Inflammatory macrophage treated with lipopolysaccharide for 1 hour (primary cell): Measurements from ENCODE around the gene SVIL.

Experiments used
- DNase-seq, 2 donors: peaks; one replicate each; pipeline ENCODE4 v3.0.0-alpha.2; 2020 to 2022

SVIL gene

DNA sequence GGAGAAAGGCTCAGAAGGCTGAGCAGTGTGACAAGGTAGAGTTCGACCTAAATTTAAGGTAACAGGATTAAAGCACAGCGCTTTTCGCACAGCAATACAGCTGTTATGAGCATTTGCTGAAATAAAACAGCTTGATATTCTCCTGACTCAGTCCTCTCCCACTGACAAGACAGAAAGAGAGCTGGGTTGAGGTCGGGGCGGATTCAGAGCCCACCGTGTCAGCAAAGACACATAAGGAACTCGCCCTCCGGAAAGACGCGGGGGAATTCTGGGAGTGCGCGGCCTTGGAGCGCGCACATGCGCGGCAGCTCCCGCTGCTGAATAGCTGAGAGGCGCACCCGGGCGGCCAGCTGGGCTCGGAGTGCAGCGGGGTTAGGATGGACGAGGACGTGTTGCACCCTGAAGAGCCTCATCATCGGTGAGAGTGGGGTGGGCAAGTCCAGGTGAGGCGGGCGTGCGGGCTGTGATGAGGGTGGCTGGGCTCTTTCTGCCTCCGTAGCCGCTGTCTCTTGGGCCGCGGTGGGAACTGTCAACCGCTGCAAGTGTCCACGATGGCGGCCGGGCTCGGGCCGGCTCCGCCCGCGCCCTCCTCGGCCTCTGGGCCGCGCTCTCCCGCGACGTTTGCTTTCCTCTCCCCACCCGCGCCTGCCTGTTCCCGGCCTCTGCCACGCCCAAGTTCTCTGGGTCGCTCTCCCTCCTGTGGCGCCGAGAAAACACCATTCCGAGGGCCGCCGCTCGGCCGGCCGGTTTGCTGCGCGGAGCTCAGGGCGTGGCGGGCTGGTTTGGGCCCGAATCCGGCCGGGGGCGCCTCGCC is 225.3 kb downstream of the SVIL start:
- peak; percentile 70 to 72 for DNase-seq

DNA sequence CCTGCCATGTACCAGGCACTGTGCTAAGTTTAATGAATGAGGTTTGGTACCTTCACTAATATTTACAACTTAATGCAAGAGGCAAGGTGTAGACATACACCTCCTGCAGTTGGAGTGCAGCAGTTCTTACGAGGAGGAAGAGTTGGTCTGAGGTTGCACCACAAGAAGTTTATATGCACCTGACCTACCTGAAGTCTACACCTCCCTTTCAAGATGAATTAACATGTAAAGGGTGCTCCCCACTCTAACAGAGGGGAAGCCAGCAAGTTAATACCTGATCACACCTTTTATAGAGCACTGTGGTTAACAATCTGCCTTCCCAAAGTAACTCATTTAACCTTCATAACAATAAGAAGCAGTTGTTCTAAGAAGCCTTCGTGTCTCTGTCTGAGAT is 225.9 kb downstream of the SVIL start:
- DNase-seq: no peak
